Right ventricle myocardium superior (tissue), 1 donor: Measurements from ENCODE around the gene ANO9. TPM values are rescaled to one million over a fixed set of nuclear protein-coding genes. Genes with fewer than 3 reads are reported as not detected.
A peak's percentile ranks its signal among the peaks of the same experiment; 100 is the strongest.

Experiments
- ATAC-seq: fragments of 200-7000 bp; cut with Tn5 transposase; one replicate; pipeline ENCODE4 v1.9.1; 2020; ENCODE audit warnings: mild to moderate bottlenecking; ENCODE audit not compliant: poor library complexity
- DNase-seq: peaks from one replicate; pipeline ENCODE4 v3.0.0-alpha.2; 2020
- intact Hi-C: fragments of 100-400 bp; cut with DNase I; formaldehyde crosslinking; loops from one replicate; pipeline ENCODE4 v1.11.2; 2022
- total RNA-seq: library from RNA; stranded (reverse); fragmentation: NEBNext Ultra II Directional; extraction: Animal tissue kit (Norgen Biotek cat#: 25700); gene quantifications from one replicate; pipeline ENCODE4 v1.2.1, GENCODE V29; 2021
- donor health status: DM: no; HTN: yes; CAD: no; lungs with severe emphysema.

The ANO9 gene
- total RNA-seq, 1 donor from 2014 or later: 0.08 TPM

DNA sequence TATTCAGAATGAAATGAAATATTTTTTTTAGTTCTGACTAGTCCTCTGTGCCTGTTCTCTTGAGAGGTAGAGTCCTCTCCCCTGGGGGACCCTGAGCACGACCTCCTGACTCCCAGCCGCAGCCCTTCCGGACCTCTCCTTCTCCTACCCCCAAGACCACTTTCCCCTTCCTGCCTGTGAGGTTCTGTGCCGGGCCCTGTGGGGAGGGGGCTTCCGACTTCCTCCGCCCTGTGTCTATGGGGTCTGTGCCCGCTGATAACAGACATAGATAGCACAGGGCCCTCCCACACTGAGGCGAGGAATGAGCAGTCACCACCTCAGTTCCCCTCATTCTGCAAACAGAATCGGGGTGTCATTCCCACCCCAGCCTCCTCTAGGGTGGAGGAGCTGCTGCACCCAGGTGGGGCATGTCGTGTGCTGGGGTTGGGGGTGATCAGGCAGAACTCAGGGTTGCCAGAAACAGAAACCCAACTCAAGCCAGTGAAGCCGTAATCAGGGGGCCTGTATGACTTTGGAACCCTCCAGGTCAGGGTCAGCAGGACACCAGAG lies 59.7 kb downstream of the ANO9 start:
- intact Hi-C loops: no loop called here
- DNase-seq (no peak), ATAC-seq (no peak)

DNA sequence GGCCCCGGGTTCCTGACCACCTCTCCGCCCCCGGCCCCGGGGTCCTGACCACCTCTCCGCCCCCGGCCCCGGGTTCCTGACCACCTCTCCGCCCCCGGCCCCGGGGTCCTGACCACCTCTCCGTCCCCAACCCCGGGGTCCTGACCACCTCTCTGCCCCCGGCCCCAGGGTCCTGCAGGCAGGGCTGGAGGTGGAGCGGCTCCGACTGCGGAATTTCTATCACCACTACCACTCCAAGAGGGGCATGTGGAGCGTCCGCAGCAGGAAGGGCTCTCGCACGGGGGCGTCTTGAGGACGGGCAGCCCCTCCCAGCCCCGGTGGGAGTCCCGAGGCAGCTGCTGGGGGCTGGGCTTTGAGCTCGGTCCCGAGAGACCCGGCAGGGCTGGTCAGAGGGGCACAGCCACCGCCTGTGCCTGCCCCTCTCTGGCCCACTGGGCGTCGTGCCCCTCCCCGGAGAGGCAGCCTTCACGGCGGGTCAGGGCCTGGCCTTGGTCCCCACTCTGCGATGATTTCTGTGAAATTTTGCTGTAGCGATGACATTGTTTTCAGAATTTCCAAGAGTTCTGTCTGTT lies 60.2 kb downstream of the ANO9 start:
- ATAC-seq: no peak
- intact Hi-C loops: no loop called here
- DNase-seq: no peak

DNA sequence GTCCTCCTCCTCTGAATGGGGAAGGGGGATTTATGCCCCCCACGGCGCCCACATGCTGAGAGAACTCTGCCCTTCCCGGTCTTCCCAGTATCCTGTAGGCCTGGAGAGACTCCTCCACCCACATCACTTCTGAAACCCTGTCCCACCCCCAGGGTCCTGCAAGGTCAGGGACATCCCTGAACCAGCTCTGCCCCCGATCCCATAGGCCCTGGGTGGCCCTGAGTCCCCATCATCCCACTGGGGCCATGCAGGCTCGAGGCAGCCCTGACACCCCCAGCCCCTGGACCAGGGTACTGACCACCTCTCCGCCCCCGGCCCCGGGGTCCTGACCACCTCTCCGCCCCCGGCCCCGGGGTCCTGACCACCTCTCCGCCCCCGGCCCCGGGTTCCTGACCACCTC lies 60.8 kb downstream of the ANO9 start:
- ATAC-seq (no peak), DNase-seq (no peak)
- intact Hi-C loops: no loop called here

DNA sequence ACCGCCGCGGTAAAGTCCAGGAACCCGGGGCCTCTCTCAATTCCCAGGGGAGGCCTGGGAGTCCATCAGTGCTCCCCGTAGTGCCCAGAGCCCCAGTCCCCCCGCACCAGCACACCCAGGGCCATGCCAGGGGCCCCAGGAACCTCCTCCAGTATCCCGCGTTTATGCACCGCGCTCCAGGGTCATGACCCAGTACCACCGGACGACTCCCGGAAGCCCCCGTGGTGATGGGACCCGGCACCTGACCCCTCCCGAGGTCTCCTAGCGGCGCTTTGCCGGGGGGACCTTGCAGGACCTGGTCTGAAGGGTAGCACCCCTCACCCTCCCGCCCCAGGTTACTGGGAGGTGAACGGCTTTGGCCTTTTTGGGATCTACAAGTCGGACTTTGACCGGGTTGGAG lies 61.3 kb downstream of the ANO9 start:
- ATAC-seq (no peak), DNase-seq (no peak)
- intact Hi-C loops: no loop called here

DNA sequence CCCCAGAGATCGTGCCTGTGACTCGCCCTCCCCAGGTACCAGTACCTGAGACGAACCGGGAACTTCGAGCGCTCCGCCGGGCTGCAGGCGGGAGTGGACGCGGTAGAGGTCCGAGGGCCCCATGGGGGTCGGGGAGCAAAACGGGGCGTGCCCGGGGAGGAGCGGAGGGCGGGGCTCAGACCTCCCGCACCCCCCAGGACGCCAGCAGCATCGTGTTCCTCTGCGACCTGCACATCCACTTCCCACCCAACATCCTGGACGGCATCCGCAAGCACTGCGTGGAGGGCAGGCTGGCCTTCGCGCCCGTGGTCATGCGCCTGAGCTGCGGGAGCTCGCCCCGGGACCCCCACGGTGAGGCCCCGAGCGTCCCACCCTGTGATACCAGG lies 61.7 kb downstream of the ANO9 start:
- DNase-seq: no peak
- ATAC-seq: no peak

DNA sequence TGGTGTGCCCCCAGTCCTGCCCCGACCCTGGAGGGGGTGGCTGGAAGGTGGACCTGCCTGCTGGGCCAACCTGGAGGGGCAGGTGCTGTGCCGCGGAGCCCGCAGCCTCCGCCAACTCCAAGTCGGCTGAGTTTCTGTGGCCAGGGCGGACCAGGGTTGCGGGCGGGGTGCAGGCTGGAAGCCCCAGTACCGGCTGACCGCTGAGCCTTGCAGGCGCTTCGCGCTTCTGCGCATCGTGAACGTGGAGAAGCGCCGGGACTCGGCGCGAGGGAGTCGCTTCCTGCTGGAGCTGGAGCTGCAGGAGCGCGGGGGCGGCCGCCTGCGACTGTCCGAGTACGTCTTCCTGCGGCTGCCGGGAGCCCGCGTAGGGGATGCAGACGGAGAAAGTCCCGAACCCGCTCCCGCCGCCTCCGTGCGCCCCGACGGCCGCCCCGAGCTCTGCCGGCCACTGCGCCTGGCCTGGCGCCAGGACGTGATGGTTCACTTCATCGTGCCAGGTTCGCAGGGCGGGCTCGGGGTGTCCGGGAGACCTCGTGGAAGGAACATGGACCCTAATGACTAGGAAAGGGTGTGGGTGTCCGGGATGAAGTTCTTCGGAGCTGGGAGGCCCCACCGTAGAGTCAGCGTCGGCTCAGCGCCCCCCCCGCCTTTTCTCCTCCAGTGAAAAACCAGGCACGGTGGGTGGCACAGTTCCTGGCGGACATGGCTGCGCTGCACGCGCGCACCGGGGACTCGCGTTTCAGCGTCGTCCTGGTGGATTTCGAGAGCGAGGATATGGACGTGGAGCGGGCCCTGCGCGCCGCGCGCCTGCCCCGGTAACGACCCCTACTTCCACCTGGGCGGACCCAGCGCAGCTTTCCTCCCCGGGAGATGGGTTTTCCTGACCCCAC lies 62.4 kb downstream of the ANO9 start:
- no peak for ATAC-seq
- intact Hi-C loops: no loop called here
- DNase-seq: no peak

More for the DNA sequence above, 61.7 kb downstream of the ANO9 start:
- intact Hi-C loops: no loop called here

- intact Hi-C loops: no loop called here
- ATAC-seq (no peak), DNase-seq (no peak)
Measured at GRCh38 chr11:377883-378500, 63.8 kb downstream of the ANO9 start.

GRCh38 chr11:377174-377865 lies 64.5 kb downstream of the ANO9 start:
- DNase-seq (no peak), ATAC-seq (no peak)
- intact Hi-C loops: no loop called here

- intact Hi-C loops: no loop called here
- DNase-seq: no peak
- ATAC-seq: no peak
Measured at GRCh38 chr11:376531-377173, 65.2 kb downstream of the ANO9 start.

GRCh38 chr11:375065-376025 lies 66.5 kb downstream of the ANO9 start:
- intact Hi-C loops: no loop called here
- ATAC-seq: no peak
- no peak for DNase-seq

GRCh38 chr11:373716-374551 lies 67.9 kb downstream of the ANO9 start:
- no peak for DNase-seq
- no peak for ATAC-seq
- intact Hi-C loops: no loop called here

DNA sequence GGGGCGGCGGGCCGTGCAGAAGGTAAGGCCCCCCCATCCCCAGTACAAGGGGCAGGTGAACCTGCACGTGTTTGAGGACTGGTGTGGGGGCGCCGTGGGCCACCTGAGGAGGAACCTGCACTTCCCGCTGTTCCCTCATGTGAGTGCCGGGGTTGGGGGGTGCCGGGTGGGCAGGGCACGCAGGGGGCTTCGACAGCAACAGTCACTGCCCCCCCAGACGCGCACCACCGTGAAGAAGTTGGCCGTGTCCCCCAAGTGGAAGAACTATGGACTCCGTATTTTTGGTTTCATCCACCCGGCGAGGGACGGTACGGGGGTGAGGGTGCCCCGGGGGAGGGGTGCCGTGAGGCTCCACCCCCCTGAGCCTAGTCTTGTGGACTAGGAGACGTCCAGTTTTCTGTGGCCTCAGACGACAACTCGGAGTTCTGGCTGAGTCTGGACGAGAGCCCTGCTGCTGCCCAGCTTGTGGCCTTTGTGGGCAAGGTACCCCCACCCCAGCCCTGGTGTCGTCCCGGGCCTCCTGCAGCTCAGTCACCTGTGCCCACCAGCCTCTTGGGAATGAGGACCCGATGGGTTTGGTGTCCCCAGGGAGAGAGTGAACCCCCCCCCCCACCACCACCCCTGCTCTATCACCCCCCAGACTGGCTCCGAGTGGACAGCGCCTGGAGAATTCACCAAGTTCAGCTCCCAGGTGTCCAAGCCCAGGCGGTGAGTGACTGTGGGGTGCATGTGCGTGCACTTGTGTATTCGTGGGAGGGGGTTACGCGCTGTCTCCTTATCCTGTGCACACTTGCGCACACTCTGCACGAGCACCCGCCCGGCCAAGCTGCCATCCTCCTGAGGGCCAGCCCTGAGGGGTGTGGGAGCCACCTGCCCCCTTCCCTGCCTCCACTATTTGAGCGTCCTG lies 68.7 kb downstream of the ANO9 start:
- no peak for ATAC-seq
- DNase-seq: no peak
- intact Hi-C loops: no loop called here

DNA sequence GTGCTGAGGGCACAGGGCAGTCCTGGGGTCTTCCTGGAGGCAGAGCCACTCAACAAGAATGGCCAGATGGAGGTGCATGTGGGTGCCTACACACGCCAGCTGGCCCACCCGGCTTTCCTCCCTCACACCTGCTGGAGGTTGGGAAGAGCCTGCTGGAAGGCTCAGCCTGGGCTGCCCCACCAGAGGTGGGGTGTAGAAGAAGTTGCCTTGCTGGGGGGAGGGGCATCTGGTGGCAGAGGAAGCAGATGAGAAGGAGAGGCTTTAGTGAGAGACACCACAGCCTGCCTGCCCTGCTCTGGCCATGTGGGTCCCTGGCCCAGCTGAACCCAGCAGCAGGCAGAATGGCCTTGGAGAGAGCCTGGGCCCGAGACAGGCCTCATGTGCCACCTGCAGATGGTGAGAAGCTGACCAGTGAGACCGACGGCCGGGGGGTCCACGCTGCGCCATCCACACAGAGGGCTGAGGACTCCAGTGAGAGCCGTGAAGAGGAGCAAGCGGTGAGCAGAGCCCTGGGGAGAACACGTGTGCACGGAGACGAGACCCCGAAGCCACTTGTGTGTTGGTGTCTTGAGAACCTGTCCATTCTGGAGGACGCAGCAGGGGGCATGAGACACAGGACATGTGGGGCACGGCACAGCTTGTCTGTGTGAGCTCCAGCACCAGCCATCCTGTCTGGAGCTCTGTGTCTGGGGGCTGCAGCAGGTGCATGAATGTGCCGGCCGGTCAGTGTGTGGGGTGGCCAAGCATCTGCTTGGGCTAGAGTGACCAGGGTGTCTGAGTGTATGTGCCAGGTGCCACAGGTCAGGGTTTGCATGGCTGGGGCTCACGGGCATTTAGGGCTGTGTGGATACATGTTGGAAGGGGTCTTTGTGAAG lies 69.9 kb downstream of the ANO9 start:
- no peak for ATAC-seq
- no peak for DNase-seq
- intact Hi-C loops: no loop called here

GRCh38 chr11:371051-371450 lies 70.8 kb downstream of the ANO9 start:
- ATAC-seq: no peak
- intact Hi-C loops: no loop called here
- peak; percentile 33 for DNase-seq
